Glomerular endothelial cell (primary cell): ENCODE results near the gene TTF1. TPM values are rescaled to one million over a fixed set of nuclear protein-coding genes. Genes with fewer than 3 reads are reported as not detected.
A peak's percentile ranks its signal among the peaks of the same experiment; 100 is the strongest.
"Not testable (repeated sequence)": the region's sequence is repeated elsewhere in the genome, so short reads cannot be mapped to it uniquely, and the experiment has no call there.

Source experiments
- DNase-seq: peaks from one replicate; pipeline ENCODE4 v3.0.0-alpha.2; 2011; ENCODE audit warnings: low read depth, low spot score; ENCODE audit errors: extremely low read depth
- total RNA-seq: library from RNA; depleted of rRNA; stranded (reverse); fragments of >200 nt; gene quantifications from 2 replicates; pipeline ENCODE4 v1.2.3, GENCODE V29; 2015

TTF1 gene
- total RNA-seq, 1 donor from 2014 or later, result 7.9 TPM

- DNase-seq, result no peak
These were observed 8.1 kb upstream of the TTF1 start for GRCh38 chr9:132414731-132415130.

DNA sequence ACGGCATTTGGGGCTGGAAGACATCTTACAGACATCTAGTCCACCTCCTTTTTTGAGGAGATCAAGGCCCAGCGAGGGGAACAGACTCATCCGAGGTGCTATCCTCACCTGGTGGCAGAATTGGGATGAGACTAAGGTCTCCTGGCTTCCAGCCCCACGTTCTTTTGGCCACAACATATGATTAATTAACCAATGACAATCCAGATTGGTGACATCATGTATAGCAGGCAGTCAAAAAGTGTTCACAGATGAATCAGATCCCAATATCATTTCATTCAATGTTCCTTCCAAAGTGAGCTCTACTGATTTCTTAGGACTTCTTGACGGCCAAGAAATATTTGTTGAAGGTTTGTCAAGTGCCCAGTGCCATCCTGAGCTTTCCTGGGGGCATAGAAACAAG, 7.3 kb upstream of the TTF1 start:
- no peak for DNase-seq

DNA sequence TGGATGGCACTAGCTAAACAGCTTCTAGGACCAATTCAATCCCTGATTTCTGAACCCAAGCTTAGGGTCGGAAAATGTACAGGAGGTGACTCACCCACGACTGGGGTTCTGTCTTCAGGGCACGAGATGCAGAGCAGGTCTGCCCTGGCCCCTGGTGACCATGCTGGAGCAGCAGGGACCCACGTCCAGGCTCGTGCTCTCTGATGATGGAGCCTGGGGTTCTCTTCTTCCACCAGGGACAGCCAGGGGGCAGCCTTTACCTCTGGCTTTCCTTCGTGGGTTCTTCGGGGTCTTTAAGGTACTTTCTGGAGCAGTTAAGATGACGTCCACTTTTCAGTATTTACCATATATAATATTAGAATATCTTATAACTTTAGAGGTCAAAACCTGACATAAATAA, 5.4 kb upstream of the TTF1 start:
- DNase-seq, result no peak

- no peak for DNase-seq
These were observed 4.5 kb upstream of the TTF1 start for GRCh38 chr9:132411091-132411508.

DNA sequence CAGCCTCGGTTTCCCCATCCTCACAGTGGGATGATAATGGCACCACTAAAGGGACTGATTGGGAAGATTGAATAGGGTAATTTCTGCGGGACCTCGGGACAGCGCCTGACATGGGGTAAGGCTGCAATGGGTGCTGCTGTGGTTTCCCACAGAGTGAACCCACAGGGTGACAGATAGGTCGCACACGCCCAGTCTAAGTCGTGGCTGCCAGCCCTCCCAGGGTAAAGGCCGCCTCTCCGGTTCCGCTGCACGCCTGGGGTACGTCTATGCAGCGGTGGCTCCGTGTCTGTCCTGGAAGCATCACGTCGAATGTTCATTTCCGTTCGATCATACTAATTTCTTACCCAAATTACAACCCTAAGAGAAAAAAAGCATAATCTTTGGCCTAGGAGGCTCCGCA, 4.0 kb upstream of the TTF1 start:
- DNase-seq, result no peak

DNA sequence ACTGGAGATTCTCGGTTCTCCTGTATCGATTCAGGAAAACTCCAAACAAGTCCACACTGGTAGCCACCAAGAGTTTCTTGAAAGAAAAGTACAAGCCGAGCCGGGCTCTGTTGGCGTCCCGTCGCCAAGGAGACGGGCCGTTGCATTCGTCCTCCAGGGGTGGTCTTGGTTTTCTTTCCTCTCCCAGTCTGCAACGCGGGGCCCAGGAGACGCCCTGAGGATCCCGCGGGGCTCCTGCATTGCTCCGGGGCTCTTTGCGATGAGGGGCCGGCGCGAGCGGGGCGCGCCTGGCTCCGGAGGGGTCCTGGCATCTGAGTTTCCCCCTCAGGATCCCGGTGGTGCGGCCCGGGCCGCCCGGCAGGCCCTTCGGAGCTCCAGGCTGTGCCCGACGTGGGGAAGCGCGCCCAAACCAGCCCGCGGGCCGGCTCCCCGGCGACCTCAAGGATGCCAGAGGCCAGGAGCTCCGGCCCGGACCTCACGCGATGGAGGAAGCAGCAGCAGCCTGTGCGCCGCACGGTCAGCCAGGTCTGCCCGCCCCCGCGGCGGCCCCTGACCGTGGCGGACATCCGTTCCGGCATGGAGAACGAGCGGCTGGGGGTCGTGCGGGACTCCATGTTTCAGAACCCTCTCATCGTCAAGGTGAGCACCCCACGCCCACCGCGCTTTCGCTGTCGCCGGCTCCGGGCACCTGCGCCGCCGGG, 3.3 kb upstream of the TTF1 start, which contains the start of gene CFAP77:
Gene CFAP77, plus strand, starts transcription at position 384 of the 701 bp plus-strand sequence. Its CDS starts 61 bp downstream, at position 445.
- DNase-seq, result no peak

DNA sequence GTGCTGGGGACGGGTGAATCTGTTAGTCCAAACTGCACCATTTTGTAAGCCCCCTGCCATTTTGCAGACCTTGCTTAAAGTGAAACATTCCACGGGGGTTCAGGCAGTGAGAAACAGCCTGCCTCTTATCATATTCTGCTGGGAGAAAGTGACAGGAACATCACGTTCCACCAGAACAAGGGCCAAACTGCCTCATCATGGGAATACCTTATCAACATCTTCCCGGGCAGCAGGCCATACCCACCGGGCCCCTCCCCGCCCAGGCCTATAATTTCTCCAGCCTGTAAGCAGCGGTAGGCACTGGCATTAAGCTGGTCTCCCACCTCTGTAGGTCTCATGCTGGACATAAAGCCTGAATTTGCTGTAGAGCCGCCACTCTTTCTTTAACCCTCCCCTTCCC, 1.9 kb upstream of the TTF1 start:
- no peak for DNase-seq

DNA sequence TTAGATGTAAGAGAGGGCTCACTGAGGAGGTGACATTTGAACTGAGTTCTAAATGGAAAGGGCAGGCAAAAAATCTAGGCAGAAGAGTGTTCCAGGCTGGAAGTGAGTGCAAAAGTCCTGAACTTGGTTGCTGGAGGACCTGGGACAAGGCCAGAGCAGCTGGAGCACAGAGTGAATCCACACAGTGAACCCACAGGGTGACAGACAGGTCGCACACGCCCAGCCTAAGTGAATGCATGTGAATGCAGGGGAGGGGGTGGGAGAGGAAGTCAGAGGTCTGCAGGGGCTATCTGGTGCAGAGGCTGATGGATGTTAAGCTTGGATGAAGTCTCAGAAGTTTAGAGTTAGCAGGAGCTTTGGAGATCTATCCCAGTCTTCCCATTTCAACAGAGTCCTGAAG, 556 bp upstream of the TTF1 start:
- no peak for DNase-seq

- DNase-seq, result no peak
These were observed 2.3 kb downstream of the TTF1 start for GRCh38 chr9:132404228-132404881.

DNA sequence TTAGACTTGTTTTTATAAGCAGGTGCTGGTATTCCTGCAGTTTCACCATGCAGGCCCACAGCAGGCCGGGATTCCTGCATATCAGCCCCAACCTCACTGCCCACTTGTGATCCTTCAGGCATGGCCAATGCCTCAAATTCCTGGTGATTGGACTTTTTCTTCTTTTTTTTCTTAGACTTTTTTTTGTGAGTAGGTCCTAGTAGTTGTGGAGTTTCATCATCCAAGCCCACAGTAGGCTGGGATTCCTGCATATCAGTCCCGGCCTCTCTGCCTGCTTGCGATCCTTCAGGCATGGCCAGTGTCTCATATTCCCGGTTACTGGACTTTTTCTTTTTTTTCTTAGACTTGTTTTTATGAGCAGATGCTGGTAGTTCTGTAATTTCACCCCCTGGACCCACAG, 4.8 kb downstream of the TTF1 start:
- no peak for DNase-seq

GRCh38 chr9:132395560-132395959, 11.1 kb downstream of the TTF1 start:
- DNase-seq, result no peak

- no peak for DNase-seq
These were observed 15.2 kb downstream of the TTF1 start for GRCh38 chr9:132391449-132391848.

DNA sequence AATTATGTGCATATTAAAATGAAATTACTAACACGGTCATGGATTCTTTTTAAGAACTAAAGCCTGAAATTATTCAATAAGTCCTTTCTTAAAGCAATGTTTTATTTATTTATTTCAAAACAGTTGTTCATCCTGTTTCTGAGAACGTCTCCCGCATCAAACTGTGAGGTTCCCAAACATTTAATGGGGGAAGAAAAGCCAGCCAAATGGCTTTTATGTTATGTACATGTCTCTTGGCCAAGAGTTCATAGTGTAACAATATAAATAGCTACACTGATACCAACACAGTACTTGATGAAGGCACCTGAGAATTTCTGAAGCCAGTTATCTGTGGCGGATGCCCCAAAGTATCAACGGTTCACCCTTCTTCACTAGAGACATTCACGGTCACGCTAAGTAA, 15.7 kb downstream of the TTF1 start:
- no peak for DNase-seq

GRCh38 chr9:132387133-132387532, 19.5 kb downstream of the TTF1 start:
- DNase-seq, result no peak

GRCh38 chr9:132384376-132384775, 22.3 kb downstream of the TTF1 start:
- DNase-seq, result no peak

- no peak for DNase-seq
These were observed 23.2 kb downstream of the TTF1 start for GRCh38 chr9:132383462-132383883.

- no peak for DNase-seq
These were observed 24.6 kb downstream of the TTF1 start for GRCh38 chr9:132381966-132382541.

- DNase-seq, result not testable (repeated sequence)
These were observed 28.2 kb downstream of the TTF1 start for GRCh38 chr9:132378416-132378815.

DNA sequence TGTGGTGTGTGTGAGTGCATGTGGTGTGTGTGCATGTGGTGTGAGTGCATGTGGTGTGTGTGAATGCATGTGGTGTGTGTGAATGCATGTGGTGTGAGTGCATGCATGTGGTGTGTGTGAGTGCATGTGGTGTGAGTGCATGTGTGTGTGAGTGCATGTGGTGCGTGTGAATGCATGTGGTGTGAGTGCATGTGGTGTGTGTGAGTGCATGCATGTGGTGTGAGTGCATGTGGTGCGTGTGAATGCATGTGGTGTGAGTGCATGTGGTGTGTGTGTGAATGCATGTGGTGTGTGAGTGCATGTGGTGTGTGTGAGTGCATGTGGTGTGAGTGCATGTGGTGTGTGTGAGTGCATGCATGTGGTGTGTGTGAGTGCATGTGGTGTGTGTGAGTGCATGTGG, 28.9 kb downstream of the TTF1 start:
- DNase-seq, result not testable (repeated sequence)

DNA sequence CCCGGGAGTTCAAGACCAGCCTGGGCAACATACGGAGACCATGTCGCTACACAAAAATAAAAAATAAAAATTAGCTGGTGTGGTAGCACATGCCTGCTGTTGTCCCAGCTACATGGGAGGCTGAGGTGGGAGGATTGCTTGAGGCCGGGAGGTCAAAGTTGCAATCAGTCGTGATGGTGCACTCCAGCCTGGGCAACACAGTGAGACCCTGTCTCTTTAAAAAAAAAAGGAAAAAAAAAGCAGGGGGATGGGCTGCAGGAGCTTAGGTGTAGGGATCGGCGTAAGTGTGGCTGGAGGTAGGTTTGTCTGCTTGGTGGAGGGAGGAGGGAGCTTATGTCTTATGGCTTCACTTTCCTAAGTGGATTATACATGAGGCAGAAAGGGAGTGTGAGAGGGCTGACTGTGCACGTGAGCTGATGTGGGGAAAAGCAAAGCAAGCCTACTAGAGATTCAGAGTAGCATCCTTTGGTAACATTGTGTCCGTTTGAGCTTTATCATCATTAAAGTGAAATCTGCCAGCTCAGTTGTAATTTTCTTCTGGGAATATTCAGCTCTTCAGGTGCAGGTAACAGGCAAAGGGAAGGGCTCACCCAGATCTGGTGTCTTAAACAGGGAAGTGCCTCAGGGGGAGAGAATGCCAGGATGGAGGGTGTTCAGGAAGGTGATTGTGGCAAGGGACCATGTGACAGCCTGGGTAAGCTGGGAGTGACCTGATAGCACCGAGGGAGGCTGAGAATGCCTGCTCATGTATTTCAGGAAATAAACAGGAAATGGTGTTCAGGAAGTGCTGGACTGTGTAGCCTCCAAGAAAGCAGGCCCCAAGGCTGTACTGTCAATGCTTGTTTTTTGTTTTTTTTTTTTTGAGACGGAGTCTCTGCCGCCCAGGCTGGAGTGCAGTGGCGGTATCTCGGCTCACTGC, 34.2 kb downstream of the TTF1 start:
- peak; percentile 97 for DNase-seq

DNA sequence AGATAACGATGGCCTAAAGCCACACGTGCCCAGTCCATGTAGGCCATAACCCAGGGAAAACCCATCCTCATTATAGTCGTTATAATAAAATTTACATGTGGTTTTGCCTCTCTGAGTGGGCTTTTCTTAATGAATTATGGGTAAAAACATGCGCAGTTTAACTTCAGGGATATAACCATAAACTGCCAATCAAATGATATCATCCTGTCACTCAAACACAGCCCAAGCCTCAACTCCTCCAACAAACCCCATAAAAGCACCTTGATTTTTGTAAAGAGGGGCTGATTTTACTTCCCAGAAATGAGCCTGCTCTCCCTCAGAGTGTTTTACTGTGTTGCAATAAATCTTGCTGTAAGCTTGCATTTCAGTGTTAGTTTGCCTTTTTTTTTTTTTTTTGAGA, 36.0 kb downstream of the TTF1 start:
- DNase-seq, result no peak
